COLO668 (cell line): ENCODE data around the gene KRT24.

ENCODE experiments used
- DNase-seq: peaks from one replicate; lab custom pipeline; 2025; ENCODE audit not compliant: unreplicated experiment; lab: John Stamatoyannopoulos, UW

Gene KRT24

DNA sequence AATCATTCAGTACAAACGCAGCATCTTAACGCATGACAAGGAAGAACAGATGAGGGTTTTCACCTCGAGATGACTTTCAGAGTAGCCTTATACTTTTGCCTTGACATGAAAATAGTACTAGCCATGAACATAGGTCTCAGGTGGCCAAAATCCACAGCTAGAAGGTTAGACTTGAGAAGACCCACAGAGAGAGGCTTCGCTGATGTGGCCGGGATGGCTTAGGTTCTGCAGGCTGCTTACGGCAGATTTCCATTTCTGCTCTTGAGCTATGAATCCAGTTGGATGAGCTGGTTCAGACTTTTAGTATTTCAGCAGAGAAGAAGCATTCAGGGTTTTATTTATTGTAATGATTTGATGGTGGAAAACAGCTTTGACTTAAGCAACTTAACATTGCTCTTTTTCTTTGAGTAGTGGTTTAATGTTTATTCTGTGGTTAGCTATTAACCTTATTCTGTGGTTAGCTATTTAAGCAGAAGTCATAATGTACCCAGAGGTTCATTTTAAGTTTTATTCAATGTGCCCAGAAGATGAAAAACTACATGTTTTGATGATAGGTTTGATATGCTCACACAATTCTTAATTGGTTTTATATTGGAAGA is 7.6 kb downstream of the KRT24 start:
- no peak for DNase-seq

GRCh38 chr17:40694584-40694983 is 9.0 kb downstream of the KRT24 start:
- DNase-seq = no peak

DNA sequence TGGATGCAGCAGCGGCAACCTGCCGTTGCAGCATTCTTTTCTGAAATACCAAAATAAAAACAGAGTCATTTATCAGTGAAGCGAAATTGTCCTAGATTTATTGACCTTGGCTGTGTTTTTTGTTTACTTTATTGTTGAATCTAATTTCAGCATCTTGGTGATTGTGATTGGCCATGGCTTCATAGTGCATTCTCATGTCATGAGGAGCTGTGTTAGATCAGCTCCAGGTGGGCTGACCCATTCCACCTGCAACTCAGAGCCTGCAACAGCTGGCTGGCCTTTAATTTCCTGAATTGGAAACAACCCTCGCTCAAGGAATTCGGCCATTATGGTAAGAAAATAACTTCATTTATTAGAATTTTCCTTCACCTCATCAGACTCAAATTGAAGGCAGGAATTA is 16.4 kb downstream of the KRT24 start:
- DNase-seq = no peak

- no peak for DNase-seq
Observed at GRCh38 chr17:40686192-40686591, 17.4 kb downstream of the KRT24 start.

GRCh38 chr17:40680998-40681397 is 22.6 kb downstream of the KRT24 start:
- no peak for DNase-seq

GRCh38 chr17:40679523-40679907 is 24.0 kb downstream of the KRT24 start:
- DNase-seq = no peak

- DNase-seq = no peak
Observed at GRCh38 chr17:40678902-40679522, 24.5 kb downstream of the KRT24 start.

GRCh38 chr17:40675905-40676304 is 27.6 kb downstream of the KRT24 start:
- no peak for DNase-seq

- DNase-seq = no peak
Observed at GRCh38 chr17:40672654-40673053, 30.9 kb downstream of the KRT24 start.

- DNase-seq = no peak
Observed at GRCh38 chr17:40671282-40671681, 32.3 kb downstream of the KRT24 start.

GRCh38 chr17:40666331-40666730 is 37.2 kb downstream of the KRT24 start:
- no peak for DNase-seq

GRCh38 chr17:40664582-40665333 is 38.8 kb downstream of the KRT24 start, which contains the start of gene KRT222:
TSS of gene KRT222 (minus strand) at chr17:40665177. CDS start at chr17:40665099, 78 bp downstream.
- no peak for DNase-seq

- DNase-seq = no peak
Observed at GRCh38 chr17:40663252-40663651, 40.3 kb downstream of the KRT24 start.

- DNase-seq = no peak
Observed at GRCh38 chr17:40659911-40660310, 43.6 kb downstream of the KRT24 start.

- no peak for DNase-seq
Observed at GRCh38 chr17:40658396-40658795, 45.2 kb downstream of the KRT24 start.

- no peak for DNase-seq
Observed at GRCh38 chr17:40651939-40652338, 51.6 kb downstream of the KRT24 start.

GRCh38 chr17:40648384-40648968 is 55.1 kb downstream of the KRT24 start:
- peak; percentile 55 for DNase-seq
